GM19043 (cell line): ENCODE data around the gene NNT.
"Not testable (repeated sequence)": the region's sequence is repeated elsewhere in the genome, so short reads cannot be mapped to it uniquely, and the experiment has no call there.

Source experiments
- ATAC-seq: cut with Tn5 transposase; IDR thresholded peaks from one replicate; pipeline ENCODE4 v1.9.1; 2021; ENCODE audit warnings: low read depth; ENCODE audit not compliant: unreplicated experiment

The NNT gene

DNA sequence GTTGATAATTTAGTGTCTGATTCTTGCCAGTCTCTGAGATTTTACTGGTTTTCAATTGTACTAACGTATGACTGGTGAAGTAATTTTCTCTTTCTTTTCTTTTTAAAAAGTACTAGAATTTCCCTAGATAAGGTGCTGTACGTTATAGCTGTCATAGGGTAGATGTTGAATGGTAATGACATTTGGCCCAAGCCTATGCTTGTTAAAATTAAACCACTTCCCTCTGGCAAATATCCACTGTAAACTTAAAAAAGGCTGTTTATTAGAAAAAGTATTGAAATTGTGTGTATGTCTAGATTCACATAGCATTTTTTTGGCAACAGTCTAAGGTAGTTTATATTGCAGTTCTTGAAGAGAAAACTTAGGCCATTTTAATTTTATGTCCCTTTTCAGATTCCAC lies 97.6 kb downstream of the NNT start:
- ATAC-seq: no peak

DNA sequence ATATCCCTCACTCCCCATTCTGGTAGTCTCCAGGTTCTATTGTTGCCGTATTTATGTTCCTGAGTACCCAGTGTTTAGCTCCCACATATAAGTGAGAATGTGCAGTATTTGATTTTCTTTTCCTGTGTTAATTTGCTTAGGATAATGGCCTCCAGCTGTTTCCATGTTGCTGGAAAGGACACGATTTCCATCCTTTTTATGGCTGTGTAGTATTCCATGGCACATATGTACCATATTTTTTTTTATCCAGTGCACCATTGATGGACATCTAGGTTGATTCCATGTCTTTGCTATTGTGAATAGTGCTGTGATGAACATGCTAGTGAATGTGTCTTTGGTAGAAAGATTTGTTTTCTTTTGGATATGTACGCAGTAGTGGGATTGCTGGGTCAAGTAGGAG lies 98.2 kb downstream of the NNT start:
- no peak for ATAC-seq

DNA sequence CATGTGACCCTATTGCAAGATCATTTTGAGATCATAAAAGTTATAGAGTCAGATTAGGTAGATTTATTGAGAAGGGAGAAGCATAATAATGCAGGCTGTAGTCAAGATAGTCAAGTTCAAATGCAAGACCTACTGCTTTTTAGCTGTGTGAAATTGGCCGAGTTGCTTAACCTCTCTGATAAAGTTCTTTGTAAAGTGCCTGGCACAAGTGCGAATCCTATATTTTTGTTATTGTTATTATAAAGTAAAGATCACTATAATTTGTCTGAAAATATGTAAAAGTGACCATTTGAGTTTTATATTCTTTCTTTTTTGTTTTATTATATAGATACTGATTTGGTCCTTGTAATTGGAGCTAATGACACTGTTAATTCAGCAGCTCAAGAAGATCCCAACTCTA lies 99.3 kb downstream of the NNT start:
- no peak for ATAC-seq

DNA sequence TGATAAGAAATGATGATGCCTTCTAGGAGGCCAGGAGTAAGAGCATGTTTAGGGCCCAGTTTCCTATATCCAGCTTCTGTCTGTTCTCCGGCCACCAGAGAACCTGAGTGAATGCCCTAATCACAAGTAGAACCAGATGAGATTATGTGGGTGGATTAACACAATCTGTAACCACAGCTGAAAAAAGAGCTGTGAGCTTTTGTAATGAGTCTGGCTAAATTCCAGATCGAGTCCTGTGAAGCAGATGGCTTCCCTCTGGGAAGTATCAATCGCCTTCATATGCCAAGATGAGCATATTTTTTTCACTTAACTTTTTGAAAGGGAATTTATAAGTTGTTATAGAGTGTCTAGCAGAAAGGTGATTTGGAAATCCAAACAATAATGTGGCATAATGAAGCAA lies 99.8 kb downstream of the NNT start:
- no peak for ATAC-seq

DNA sequence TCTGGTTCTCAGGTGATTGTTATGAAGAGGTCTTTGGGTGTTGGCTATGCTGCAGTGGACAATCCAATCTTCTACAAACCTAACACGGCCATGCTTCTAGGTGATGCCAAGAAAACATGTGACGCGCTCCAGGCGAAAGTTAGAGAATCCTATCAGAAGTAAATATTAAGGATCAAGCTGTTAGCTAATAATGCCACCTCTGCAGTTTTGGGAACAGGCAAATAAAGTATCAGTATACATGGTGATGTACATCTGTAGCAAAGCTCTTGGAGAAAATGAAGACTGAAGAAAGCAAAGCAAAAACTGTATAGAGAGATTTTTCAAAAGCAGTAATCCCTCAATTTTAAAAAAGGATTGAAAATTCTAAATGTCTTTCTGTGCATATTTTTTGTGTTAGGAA lies 101.3 kb downstream of the NNT start:
- ATAC-seq: no peak

DNA sequence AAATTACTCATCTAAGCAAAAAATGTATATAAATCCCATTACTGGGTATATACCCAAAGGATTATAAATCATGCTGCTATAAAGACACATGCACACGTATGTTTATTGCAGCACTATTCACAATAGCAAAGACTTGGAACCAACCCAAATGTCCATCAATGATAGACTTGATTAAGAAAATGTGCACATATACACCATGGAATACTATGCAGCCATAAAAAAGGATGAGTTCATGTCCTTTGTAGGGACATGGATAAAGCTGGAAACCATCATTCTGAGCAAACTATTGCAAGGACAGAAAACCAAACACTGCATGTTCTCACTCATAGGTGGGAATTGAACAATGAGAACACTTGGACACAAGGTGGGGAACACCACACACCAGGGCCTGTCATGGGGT lies 103.6 kb downstream of the NNT start:
- not testable (repeated sequence) for ATAC-seq

DNA sequence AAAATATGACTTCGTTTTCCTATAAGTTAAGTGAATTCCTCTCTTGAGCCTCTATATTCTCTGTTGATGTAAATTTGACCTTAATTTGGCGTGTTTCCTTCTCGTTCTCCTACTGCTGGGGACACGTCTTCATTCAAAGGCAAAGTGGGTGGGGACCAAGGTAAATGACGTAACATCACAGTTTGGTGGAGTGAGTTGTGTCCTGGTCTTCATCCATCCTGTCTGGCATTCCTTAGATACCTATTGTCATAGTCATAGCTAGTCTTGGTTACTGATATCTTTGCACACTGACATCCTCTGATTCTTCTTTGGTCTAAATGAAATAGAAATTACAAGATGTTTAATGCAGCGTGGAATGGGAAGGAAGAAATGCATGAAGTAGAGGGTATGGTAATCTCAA lies 108.5 kb downstream of the NNT start:
- no peak for ATAC-seq

DNA sequence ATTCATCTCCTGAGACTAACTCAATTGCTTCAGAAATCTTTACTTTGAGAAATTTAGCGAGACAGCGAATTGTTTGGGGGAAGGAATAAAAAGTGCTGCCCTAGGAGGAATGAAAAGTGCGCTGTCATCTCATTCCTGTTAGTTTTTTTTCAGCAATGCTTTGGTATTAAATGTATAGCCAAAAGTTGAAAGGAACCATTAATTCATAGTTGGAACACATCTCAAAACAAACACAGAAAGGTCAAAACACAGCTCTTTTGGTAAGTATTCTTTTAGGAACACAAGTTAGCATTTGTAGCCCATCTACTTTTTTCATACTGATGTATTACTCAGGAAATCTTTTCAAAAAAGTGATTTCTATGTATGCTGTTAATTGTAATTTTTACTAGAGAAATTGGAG lies 109.1 kb downstream of the NNT start:
- ATAC-seq: no peak

DNA sequence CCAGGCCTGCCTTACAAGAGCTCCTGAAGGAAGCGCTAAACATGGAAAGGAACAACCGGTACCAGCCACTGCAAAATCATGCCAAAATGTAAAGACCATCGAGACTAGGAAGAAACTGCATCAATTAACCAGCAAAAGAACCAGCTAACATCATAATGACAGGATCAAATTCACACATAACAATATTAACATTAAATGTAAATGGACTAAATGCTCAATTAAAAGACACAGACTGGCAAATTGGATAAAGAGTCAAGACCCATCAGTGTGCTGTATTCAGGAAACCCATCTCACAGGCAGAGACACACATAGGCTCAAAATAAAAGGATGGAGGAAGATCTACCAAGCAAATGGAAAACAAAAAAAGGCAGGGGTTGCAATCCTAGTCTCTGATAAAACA lies 116.8 kb downstream of the NNT start:
- not testable (repeated sequence) for ATAC-seq

DNA sequence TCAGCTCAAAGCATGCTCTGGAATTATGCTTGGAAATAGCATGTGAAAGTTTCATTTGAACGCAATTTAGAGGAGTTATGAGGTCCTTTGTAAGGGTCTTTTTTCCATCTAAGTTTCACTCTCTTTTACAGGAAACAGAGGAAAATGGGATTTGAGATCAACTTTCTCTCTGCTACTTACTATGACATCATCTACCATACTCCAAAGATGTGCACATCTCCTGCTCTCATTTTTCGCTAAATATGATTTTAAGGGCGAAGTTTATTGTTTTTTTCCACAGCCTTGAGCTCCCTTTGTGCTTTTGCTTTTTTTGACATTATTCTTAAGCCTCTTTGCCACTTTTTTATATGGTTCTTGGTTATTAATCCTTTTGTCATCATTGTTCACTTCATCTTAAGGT lies 125.6 kb downstream of the NNT start:
- no peak for ATAC-seq

DNA sequence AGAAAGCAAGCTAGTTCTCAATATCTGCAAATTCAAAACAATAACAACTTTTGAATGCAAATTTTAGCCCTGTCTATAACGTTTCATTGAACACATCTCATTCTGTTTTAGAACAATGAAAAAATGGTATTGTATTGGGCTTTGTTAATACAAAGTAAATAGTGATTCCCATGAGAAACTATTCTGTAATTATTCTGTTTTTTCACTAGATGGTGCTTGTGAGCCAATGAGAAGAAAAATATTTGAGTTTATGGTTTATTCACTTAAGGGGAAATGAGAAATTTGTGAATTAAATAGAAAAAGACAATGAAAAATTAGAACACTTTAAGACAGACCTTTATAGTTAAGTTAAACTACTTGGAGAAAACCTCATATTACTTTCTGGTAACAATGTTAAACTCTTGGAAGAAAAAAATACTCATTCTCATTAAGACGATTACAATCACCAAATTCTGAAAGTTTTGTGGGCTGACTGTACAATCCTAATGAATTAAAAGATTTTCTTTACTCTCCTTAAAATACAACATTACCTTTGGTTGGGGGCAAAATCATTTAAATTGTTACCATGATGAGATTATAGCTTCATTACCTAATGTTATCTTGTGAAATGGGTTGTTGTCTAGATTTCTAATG lies 127.0 kb downstream of the NNT start:
- no peak for ATAC-seq

DNA sequence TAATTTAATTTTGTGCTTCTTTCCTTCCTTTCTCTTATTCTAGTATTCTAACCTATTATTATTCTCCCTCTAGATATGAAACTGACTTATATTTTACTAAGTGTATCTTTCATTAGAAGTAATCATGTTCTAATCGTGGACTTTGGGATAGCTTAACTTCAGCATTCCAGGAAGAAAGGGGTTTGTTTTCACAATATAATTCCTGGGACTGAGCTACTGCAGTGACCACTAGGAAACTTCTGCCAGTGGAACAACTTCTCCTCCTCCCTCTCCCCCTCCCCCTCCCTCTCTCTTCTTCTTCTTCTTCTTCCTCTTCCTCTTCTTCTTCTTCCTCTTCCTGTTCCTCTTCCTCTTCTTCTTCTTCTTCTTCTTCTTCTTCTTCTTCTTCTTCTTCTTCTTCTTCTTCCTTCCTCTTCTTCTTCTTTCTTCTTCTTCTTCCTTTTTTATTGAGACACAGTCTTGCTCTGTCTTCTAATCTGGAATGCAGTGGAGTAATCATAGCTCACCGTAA lies 127.9 kb downstream of the NNT start:
- ATAC-seq: no peak

DNA sequence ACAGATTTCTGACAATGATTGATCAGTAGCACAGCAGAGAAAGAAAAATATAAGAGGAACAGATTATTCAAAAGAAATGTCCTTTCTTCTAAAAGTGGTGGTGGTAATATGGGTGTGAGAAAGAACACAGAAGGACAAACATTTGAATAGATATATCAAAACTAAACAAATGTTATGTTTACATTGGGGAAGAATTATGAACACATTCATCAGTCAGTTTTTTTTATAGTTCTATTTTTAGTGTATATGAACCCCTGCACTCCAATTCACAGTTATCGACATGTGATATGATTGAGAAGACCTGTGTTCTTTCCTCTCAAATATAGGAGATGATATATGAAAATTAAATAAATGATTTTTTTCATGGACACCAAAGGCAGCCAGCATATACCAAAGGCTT lies 128.6 kb downstream of the NNT start:
- ATAC-seq: no peak

DNA sequence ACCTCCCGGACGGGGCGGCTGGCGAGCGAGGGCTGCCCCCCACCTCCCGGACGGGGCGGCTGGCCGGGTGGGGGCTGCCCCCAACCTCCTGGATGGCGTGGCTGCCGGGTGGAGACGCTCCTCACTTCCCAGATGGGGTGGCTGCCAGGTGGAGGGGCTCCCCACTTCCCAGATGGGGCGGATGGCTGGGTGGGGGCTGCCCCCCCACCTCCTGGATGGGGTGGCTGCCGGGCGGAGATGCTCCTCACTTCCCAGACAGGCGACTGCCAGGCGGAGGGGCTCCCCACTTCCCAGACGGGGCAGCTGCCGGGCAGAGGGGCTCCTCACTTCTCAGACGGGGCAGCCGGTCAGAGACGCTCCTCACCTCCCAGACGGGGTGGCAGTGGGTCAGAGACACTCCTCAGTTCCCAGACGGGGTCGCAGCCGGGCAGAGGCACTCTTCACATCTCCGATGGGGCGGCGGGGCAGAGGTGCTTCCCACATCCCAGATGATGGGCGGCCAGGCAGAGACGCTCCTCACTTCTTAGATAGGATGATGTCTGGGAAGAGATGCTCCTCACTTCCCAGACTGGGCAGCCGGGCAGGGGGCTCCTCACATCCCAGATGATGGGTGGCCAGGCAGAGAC lies 143.1 kb downstream of the NNT start:
- not testable (repeated sequence) for ATAC-seq

DNA sequence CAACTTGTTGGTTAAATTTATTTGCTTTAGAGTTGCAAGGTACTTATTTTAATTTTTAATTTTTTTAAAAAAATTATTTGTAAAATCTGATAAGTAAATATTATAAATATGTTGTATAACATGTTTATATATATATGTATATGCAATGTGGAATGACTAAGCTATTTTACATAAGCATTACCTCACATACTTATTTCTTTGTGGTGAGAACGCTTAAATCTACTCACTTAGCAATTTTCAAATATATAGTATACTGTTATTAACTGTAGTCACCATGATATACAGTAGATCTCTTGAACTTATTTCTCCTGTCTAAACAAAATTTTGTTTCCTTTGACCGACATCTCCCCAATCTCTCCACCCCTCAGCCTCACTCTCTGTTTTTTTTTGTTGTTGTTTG lies 147.8 kb downstream of the NNT start:
- ATAC-seq: no peak

DNA sequence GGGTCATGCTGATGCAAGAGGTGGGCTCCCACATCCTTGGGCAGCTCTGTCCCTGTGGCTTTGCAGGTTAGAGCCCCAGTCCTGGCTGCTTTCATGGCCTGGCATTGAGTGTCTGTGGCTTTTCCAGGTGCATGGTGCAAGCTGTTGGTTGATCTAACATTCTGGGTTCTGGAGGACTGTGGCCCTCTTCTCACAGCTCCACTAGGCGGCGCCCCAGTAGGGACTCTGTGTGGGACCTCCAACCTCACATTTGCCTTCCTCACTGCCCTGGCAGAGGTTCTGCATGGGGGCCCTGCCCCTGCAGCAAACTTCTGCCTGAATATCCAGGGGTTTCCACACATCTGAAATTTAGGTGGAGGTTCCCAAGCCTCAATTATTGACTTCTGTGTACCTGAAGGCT lies 150.1 kb downstream of the NNT start:
- ATAC-seq: no peak
